Transverse colon (tissue), 4 donors: Measurements from ENCODE around the gene EMX2. TPM values are rescaled to one million over a fixed set of nuclear protein-coding genes. Genes with fewer than 3 reads are reported as not detected.

Source experiments
- DNase-seq: peaks from one replicate; pipeline ENCODE4 v3.0.0-alpha.2; 2019
- H3K27ac ChIP-seq, 4 donors: fragments of 200-600 bp; sonication (generic); 2 replicates each; pipeline ENCODE4 v1.5.1; 2016 to 2018; ENCODE audit warnings: inconsistent platforms in 4 of 4
- H3K27me3 ChIP-seq: fragments of 200-600 bp; sonication (generic); 2 replicates; pipeline ENCODE4 v1.5.1; 2017; ENCODE audit warnings: inconsistent platforms
- H3K36me3 ChIP-seq, 4 donors: fragments of 200-600 bp; sonication (generic); 2 replicates each; pipeline ENCODE4 v1.5.1; 2017 to 2019; ENCODE audit warnings: inconsistent platforms in 4 of 4
- H3K4me1 ChIP-seq, 4 donors: fragments of 200-600 bp; sonication (generic); 2 replicates each; pipeline ENCODE4 v1.5.1; 2017 to 2020; ENCODE audit warnings: inconsistent platforms in 4 of 4
- H3K4me3 ChIP-seq, 4 donors: fragments of 200-600 bp; sonication (generic); 1 replicate in 1 of 4; 2 replicates in 3 of 4; pipeline versions ENCODE4 v1.5.1 to v1.6.1; 2017 to 2019; ENCODE audit warnings: inconsistent platforms in 4 of 4
- H3K9me3 ChIP-seq, 2 donors: fragments of 200-600 bp; sonication (generic); 2 replicates each; pipeline ENCODE4 v1.5.1; 2017 to 2019; ENCODE audit warnings: inconsistent platforms in 2 of 2
- EP300 ChIP-seq: sonication (generic); formaldehyde crosslinking; IDR thresholded peaks from one replicate; pipeline ENCODE4 v1.6.1; 2017; ENCODE audit warnings: antibody characterized with exemption, low read depth
- POLR2A ChIP-seq: fragments of 450-650 bp; IDR thresholded peaks from one replicate; pipeline ENCODE4 v1.6.1; 2016; ENCODE audit warnings: antibody characterized with exemption, mild to moderate bottlenecking, moderate library complexity
- POLR2AphosphoS5 ChIP-seq, 3 donors: sonication (generic); formaldehyde crosslinking; IDR thresholded peaks; one replicate each; pipeline ENCODE4 v1.6.1; 2016; ENCODE audit warnings: antibody characterized with exemption in 3 of 3
- in situ Hi-C, 4 donors: fragments of 200-750 bp; cut with MboI; loops; one replicate each; pipeline versions ENCODE4 v1.15.0 to v1.15.1; 2017; ENCODE audit warnings: low sequenced_read_pairs in 3 of 4, low pct_ligation_motif_present in 1 of 4, low pct_unique_long_range_greater_than_20kb in 1 of 4
- intact Hi-C: fragments of 100-400 bp; cut with DNase I; formaldehyde crosslinking; loops from one replicate; pipeline ENCODE4 v1.15.1; 2023; ENCODE audit warnings: low total_unique reads
- total RNA-seq, 4 donors: library from RNA; depleted of rRNA; stranded (reverse); fragments of >200 nt; gene quantifications; one replicate each; pipeline ENCODE4 v1.1.0, GENCODE V29; 2016
- TF ChIP-seq, protein P1 (sequence below), 5 experiments: fragments of 200-600 bp in 3 of 5; fragments of 450-650 bp in 2 of 5; sonication (generic) in 3 of 5; IDR thresholded peaks; 1 replicate in 2 of 5; 2 replicates in 3 of 5; pipeline ENCODE4 v1.5.1; 2016 to 2017; ENCODE audit warnings: antibody characterized with exemption in 5 of 5, inconsistent platforms in 3 of 5, mild to moderate bottlenecking in 2 of 5, moderate library complexity in 1 of 5

The EMX2 gene
- total RNA-seq, 4 donors from 2014 or later, result 0.95 TPM; not detected in 3

DNA sequence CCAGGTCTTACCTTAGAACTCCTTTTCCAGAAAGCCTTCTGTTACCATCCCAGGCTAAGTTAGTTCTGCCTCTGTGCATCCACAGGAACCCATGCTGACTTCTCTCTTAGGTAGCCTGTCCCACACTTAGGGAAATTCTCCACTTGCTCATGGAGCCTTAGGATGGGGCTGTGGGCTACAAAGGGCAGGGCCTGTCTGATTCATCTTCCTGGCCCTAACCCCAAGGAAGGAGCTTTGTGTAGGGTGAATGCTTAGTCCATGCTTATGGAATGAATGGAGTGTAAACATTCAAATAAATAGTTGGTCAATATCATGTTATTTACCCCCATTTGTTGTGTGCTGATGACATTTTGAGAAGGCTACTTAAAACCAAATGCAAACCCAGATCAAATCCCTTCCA, 54.7 kb downstream of the EMX2 start:
- Histone ChIP-seq H3K36me3 (no peaks in the 10 kb centered on the region), H3K9me3 (no peaks in the 10 kb centered on the region), H3K27ac (no peak overlapping the region), H3K4me3 (no peak overlapping the region), H3K4me1 (no peaks in the 10 kb centered on the region), H3K27me3 (peaks cover 8% of the 10 kb centered on the region)
- TF ChIP-seq, protein P1, sequence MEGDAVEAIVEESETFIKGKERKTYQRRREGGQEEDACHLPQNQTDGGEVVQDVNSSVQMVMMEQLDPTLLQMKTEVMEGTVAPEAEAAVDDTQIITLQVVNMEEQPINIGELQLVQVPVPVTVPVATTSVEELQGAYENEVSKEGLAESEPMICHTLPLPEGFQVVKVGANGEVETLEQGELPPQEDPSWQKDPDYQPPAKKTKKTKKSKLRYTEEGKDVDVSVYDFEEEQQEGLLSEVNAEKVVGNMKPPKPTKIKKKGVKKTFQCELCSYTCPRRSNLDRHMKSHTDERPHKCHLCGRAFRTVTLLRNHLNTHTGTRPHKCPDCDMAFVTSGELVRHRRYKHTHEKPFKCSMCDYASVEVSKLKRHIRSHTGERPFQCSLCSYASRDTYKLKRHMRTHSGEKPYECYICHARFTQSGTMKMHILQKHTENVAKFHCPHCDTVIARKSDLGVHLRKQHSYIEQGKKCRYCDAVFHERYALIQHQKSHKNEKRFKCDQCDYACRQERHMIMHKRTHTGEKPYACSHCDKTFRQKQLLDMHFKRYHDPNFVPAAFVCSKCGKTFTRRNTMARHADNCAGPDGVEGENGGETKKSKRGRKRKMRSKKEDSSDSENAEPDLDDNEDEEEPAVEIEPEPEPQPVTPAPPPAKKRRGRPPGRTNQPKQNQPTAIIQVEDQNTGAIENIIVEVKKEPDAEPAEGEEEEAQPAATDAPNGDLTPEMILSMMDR (IDR thresholded peaks at IDR 0.05), result no peak
- TF ChIP-seq POLR2A (no peak), EP300 (no peak), POLR2AphosphoS5 (IDR thresholded peaks at IDR 0.05) (no peak)
- DNase-seq, result no peak
- intact Hi-C loops (no loop called here), in situ Hi-C loops (no loop called here)

Other genes with a start within 250 kb of the EMX2 start
- 10 to 100 TPM; 36.7 to 48.6 (median 40.9) TPM for gene PDZD8, start 167.3 kb upstream of the EMX2 start, total RNA-seq